DMS114 treated with DMSO at 0.1 percent for 48 hours (cell line): Measurements from ENCODE around the gene GLMP.

Experiments
- DNase-seq: peaks from one replicate; lab custom pipeline; 2025; ENCODE audit not compliant: unreplicated experiment; lab: John Stamatoyannopoulos, UW

The GLMP gene

GRCh38 chr1:156249593-156249992, 45.9 kb downstream of the GLMP start:
- no peak for DNase-seq

- no peak for DNase-seq
These were observed 47.2 kb downstream of the GLMP start for GRCh38 chr1:156248323-156248683.

GRCh38 chr1:156247460-156248322, 47.8 kb downstream of the GLMP start, which contains the start of gene PAQR6:
Gene PAQR6 (minus strand): TSS chr1:156248056. CDS start chr1:156246731, 1,325 bp downstream.
- DNase-seq, result no peak

GRCh38 chr1:156246781-156247459, 48.6 kb downstream of the GLMP start:
- DNase-seq, result no peak

- no peak for DNase-seq
These were observed 49.2 kb downstream of the GLMP start for GRCh38 chr1:156246241-156246780.

GRCh38 chr1:156245451-156246232, 49.8 kb downstream of the GLMP start:
- DNase-seq, result no peak

GRCh38 chr1:156244712-156245111, 50.8 kb downstream of the GLMP start:
- no peak for DNase-seq

GRCh38 chr1:156244126-156244525, 51.4 kb downstream of the GLMP start:
- DNase-seq, result no peak

GRCh38 chr1:156242738-156243137, 52.7 kb downstream of the GLMP start:
- no peak for DNase-seq
